H54 (cell line): ENCODE measurements around the gene ZKSCAN8.
A peak's percentile ranks its signal among the peaks of the same experiment; 100 is the strongest.

ENCODE experiments used
- DNase-seq: peaks from one replicate; pipeline ENCODE4 v3.0.0; 2011; ENCODE audit warnings: low spot score, mixed read lengths; ENCODE audit not compliant: insufficient read length
- FAIRE-seq: peaks from 3 replicates; lab custom pipeline; 2011; peaks lifted over from hg19 to GRCh38; lab: Jason Lieb, UNC
- POLR2A ChIP-seq: IDR thresholded peaks from 2 replicates; pipeline ENCODE4 v1.6.1; 2011; ENCODE audit warnings: low read depth, mild to moderate bottlenecking, low read length

ZKSCAN8 gene

DNA sequence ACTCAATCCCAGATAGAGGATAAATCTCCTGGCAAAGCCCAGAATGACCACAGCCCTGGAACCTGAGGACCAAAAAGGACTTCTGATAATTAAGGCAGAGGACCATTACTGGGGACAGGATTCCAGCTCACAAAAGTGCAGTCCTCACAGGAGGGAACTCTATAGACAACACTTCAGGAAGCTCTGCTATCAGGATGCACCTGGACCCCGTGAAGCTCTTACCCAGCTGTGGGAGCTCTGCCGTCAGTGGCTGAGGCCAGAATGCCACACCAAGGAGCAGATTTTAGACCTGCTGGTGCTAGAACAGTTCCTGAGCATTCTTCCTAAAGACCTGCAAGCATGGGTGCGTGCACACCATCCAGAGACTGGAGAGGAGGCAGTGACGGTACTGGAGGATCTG lies 16.3 kb upstream of the ZKSCAN8 start:
- FAIRE-seq (no peak), DNase-seq (no peak)
- no peak for TF ChIP-seq POLR2A

DNA sequence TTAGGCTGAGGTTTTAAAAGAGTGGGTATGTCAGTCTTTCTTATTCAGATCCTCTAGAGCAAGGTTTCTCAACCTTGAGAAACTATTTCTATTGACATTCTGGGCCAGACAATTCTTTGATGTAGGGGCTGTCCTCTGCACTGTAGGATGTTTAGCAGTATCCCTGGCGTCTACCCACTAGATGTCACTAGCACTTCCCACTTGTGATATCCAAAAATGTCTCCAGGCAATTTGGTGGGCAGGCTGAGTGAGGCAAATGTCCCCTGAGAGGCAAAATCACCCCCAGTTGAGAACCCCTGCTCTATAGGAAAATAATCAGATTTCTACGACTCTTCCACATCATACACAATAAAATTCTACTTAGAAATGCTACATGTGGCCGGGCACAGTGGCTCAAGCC lies 7.7 kb upstream of the ZKSCAN8 start:
- FAIRE-seq (peak; percentile 36), DNase-seq (no peak)
- TF ChIP-seq POLR2A = no peak

DNA sequence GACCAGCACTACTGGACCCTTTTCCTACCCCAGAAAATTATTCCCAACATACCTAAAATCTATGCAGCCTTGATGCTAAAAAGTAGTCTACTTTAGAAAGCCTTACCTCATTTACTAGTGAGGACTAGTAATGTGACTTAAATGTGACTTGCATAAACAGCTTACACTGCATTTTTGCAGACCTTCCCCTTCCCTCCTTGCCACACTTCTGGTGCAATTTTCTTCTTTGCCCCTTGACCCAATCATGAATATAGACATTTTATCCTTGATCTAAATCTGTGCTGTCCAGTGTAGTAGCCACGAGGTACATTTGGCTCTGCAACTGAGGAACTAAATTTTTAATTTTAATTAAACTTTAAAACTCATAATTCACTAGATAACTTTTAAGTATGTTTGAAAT lies 7.0 kb upstream of the ZKSCAN8 start:
- no peak for TF ChIP-seq POLR2A
- FAIRE-seq (no peak), DNase-seq (no peak)

DNA sequence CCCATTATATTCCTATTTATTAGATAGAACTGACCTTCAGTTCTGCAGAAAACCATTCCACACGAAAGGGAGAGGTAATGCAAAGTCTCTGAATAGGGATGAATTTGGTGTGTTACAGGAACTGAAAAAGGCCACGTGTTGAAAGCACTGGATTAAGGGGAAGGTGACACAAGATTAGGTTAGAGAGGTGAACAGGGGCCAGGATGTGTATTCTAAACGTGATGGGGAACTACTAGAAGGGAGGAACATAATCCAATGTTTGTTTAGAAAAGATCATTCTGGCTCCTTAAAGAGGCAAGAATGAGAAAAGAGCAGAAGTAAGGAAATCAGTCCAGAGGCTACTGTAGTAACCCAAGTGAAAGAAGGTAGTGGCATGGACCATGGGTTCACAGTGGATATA lies 6.3 kb upstream of the ZKSCAN8 start:
- no peak for TF ChIP-seq POLR2A
- DNase-seq = no peak
- FAIRE-seq = no peak

DNA sequence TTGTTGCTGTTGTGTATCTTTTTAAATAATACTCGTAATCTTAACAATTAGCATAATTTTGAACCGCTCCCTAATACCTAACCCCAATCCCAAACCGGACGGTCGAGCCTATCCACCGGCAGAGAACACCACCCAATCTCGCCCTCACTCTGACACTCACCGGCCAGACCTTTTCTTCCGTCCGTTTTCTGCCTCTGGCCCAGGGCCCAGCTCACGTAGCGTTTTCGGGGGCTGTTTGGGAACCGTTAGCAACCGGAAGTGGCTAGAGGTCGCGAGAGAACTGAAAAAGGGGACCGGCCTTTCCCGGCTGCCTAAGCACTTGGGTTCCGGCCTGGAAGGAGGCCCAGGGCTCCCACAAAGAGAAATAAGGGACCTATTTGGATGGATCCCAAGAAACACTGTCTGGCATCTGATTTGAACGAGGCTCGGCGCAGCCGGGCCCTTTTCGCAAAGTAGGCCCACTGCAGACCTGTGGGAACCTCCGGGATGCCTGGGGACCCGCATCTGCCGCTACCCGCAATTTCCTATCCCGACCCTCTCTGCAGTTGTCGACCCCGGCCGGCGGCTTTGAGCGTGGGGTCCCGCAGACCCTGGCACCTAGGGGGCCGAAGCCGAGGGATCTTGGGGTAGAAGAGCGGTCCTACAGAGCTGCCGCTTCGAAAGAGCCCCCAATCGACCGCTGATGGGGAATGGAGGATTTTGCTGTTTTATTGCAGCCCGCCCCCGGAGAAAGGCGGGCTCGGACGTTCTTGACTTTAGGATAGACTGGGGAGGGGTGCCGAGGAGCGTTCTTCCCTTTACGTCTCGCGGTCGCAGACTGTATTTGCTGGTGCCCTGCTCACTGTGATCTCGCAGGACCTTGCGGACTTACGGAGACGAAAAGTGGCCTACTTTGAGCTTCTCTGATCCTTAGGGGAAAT lies 4.8 kb upstream of the ZKSCAN8 start:
- FAIRE-seq (peak; percentile 87), DNase-seq (peak; percentile 51)
- peak; percentile 66; the same call in 1 of the 2 replicates for TF ChIP-seq POLR2A

DNA sequence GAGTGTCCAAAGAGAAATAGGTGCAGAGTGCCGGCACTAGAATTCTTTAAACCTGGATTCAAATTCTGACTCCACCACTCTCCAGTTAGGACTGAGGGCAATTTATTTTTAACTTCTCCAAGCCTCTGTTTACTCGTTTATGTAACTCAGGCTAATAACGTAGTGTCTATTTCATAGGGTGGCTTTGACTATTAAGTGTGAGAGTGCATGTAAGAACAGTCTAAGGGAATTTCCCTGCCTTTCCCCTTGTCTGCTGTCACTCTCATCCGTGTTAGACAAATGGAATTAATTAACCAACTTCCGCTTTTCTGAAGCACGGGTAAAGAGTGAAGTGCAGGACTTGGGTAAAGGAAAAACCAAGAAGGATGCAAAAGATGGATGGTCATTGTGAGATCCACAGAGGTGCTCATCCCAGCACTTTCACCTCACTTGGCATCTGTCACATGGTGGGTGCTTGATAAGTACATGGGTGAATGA lies 4.1 kb upstream of the ZKSCAN8 start:
- no peak for TF ChIP-seq POLR2A
- no peak for FAIRE-seq
- DNase-seq = no peak

DNA sequence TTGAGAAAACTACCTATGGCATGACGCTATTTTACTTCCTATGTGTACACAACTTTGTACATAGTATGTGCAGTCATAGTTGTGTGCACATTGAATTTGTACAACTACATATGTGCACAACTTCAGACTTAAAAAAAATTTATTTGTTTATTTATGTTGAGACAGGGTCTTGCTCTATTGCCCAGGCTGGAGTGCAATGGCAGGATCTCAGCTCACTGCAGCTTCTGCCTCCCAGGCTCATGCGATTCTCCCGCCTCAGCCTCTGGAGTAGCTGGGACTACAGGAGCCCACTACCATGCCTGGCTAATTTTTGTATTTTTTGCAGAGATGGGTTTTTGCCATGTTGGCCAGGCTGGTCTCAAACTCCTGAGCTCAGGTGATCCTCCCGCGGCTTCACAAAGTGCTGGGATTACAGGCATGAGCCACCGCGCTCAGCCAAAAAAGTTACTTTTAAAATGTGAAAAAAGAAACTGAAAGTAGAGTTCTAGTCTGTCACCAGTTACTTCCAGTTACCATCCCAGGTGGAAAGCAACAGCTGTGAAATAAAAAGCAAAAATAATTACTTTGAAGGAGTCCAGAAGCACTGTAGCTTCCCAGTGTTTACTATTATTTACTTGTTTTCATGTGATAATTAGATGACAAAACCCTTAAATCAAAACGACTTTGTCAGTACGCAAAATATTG lies 1.7 kb upstream of the ZKSCAN8 start:
- FAIRE-seq (no peak), DNase-seq (no peak)
- no peak for TF ChIP-seq POLR2A

DNA sequence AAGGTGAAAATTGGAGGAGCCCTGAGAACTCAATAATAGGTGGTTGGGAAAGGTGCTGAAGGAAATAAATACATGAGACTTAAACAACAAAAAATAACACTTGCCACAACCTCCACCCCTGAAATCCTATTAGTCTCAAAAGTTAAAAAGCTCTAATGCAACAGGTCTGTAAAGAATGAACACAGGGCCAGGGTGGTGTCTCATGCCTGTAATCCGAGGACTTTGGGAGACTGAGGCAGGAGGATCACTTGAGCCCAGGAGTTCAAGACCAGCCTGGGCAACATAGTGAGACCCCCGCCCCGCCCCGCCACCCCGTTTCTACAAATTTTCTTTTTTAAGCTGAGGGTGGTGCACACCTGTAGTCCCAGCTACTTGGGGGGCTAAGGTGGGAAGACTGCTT lies 1.1 kb upstream of the ZKSCAN8 start:
- no peak for TF ChIP-seq POLR2A
- DNase-seq (no peak), FAIRE-seq (no peak)

DNA sequence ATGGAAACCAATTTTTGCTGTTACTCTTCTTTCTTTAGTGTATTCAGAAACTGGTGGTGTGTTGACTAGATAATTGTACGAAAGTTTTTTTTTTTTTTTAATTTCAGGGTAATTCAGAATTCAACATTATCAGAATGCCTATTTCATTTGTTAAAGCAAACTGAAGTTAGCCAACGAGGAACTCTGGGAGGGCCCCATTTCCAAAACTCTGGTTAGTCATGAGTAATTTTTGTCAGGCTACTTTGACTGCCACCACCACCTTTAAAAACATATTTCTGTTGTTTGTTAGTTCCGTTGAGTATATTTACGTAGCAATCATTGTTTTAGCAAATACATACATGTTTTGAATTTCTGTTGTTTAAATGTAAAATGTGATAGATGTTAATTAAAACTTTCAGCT lies 763 bp downstream of the ZKSCAN8 start:
- TF ChIP-seq POLR2A = no peak
- FAIRE-seq = peak; percentile 62
- no peak for DNase-seq

DNA sequence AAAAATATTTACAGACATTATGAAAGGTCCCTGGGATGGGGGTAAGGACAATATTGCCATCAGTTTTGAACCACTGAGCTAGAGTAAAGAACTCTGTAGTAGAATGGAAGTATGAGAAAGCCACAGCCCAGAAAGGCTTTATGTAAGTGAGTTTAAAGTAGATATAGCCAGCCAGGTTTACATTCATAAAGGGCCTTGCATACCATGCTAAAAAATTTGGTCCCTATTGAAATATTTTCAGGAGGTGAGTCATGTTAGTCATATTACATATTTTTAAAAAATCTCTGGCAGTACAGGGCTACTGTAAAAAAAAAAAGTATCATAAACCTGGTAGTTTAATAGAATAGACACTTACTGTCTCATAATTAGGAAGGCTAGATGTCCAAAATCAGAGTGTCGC lies 3.5 kb downstream of the ZKSCAN8 start:
- DNase-seq (no peak), FAIRE-seq (no peak)

DNA sequence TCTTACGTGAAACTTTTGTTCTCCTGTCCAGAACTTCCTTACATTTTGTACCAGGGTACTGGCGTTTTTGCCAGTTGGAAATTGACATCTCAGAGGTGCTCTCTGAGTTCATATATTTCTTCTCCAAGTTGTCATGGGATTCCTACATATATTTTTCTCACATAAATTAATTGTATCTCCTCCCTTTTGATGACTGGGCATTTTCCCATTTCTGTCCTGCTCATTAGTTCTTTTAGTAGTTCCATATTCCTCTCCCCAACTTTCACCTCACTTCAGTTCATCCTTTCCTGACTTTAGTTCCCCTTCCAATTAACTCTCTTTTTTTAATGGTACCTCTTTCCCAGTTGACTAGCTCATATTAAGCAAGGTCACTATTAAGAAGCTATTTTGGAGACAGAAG lies 10.8 kb downstream of the ZKSCAN8 start:
- no peak for DNase-seq
- no peak for TF ChIP-seq POLR2A
- no peak for FAIRE-seq

More for the DNA sequence above, 3.5 kb downstream of the ZKSCAN8 start:
- TF ChIP-seq POLR2A = no peak

DNA sequence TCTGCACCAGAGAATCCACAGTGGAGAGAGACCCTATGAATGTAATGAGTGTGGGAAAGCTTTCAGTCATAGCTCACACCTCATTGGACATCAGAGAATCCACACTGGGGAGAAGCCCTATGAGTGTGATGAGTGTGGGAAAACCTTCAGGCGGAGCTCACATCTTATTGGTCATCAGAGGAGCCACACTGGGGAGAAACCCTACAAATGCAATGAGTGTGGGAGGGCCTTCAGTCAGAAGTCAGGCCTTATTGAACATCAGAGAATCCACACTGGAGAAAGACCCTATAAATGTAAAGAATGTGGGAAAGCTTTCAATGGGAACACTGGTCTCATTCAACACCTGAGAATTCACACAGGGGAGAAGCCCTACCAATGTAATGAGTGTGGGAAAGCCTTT lies 11.9 kb downstream of the ZKSCAN8 start:
- DNase-seq (no peak), FAIRE-seq (no peak)
- TF ChIP-seq POLR2A = no peak

DNA sequence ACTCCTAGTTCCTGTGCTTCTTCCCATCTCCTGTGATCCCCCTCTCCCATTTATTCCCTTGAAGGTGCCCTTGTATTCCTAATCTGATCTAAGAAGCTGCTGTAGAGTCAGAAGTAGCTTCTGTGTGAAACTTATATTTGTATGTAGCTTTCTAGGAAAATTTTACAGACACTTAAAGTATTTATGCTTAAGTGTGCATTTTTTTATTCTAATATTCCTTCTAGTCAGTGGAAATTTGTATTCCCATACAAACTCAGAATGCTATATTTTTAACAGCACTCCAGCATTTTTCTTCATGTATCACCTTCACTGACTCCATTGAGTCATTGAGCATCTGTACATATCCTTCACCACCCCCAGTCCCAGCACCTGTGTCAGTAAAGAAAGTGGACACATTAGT lies 12.7 kb downstream of the ZKSCAN8 start:
- DNase-seq = no peak
- no peak for FAIRE-seq
- TF ChIP-seq POLR2A = no peak

DNA sequence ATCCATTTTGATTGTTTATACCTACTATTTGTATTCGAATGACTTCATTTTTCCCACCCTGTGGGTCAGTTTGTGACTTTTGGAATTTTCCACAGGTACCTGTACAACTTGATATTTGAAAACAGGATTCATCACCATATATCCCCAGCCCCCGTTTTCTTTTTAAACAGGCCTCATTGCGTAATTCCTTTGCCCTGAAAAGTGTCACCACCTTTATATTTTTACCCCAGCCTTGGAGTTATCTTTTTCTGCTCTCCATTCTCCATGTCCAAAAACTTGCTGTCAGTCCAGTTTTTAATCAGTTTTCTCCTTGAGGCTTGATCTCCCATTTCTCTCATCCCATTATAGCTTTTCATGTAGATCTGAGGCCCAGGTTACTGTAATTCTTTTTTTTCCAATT lies 16.6 kb downstream of the ZKSCAN8 start:
- no peak for TF ChIP-seq POLR2A
- DNase-seq = no peak
- no peak for FAIRE-seq
